OCI-LY1 (cell line): ENCODE data around the gene SLC12A4.

ENCODE experiments used
- CTCF ChIP-seq: fragments of 200-600 bp; sonication (generic), shearing (Covaris generic); IDR thresholded peaks from 2 replicates; pipeline ENCODE4 v1.5.1; 2017; ENCODE audit warnings: mild to moderate bottlenecking, antibody characterized with exemption, low read length, moderate library complexity, mixed read lengths
- EZH2 ChIP-seq: fragments of 200-600 bp; sonication (generic), shearing (Covaris generic); IDR thresholded peaks from 2 replicates; pipeline ENCODE4 v1.8.0; 2017; ENCODE audit warnings: borderline replicate concordance, mixed run types, mild to moderate bottlenecking, antibody characterized with exemption, low read length, moderate library complexity, mixed read lengths

GRCh38 chr16:67945392-67945933, 23.0 kb downstream of the SLC12A4 start:
- TF ChIP-seq CTCF (no peak), EZH2 (no peak)
